Prostate gland (tissue), 2 donors: ENCODE data around the gene WIF1. TPM values are rescaled to one million over a fixed set of nuclear protein-coding genes. Genes with fewer than 3 reads are reported as not detected.

Experiments used
- DNase-seq: peaks from one replicate; pipeline ENCODE4 v3.0.0-alpha.2; 2019; ENCODE audit warnings: low spot score
- H3K27ac ChIP-seq, 2 donors: fragments of 200-600 bp; sonication (generic); 2 replicates each; pipeline ENCODE4 v1.5.1; 2017 to 2019
- H3K27me3 ChIP-seq: fragments of 200-600 bp; sonication (generic); replicated peaks from 2 replicates; pipeline ENCODE4 v1.5.1; 2019; ENCODE audit not compliant: insufficient read depth
- H3K36me3 ChIP-seq, 2 donors: fragments of 200-600 bp; sonication (generic); 1 replicate in 1 of 2; 2 replicates in 1 of 2; pipeline versions ENCODE4 v1.5.1 to v1.8.1; 2017 to 2019
- H3K4me1 ChIP-seq: fragments of 200-600 bp; sonication (generic); replicated peaks from 2 replicates; pipeline ENCODE4 v1.5.1; 2019
- H3K4me3 ChIP-seq, 2 donors: fragments of 200-600 bp; sonication (generic); 2 replicates each; pipeline ENCODE4 v1.5.1; 2017 to 2019
- H3K9me3 ChIP-seq: fragments of 200-600 bp; sonication (generic); 2 replicates; pipeline ENCODE4 v1.5.1; 2017
- CTCF ChIP-seq, 4 experiments: fragments of 200-600 bp in 2 of 4; fragments of 450-650 bp in 2 of 4; sonication (generic) in 2 of 4; IDR thresholded peaks; 1 replicate in 3 of 4; 2 replicates in 1 of 4; pipeline ENCODE4 v1.5.1; 2016 to 2019; ENCODE audit warnings: antibody characterized with exemption in 4 of 4, mild to moderate bottlenecking in 2 of 4, moderate library complexity in 2 of 4
- POLR2A ChIP-seq: fragments of 450-650 bp; IDR thresholded peaks from one replicate; pipeline ENCODE4 v1.6.1; 2016; ENCODE audit warnings: antibody characterized with exemption, mild to moderate bottlenecking
- POLR2AphosphoS5 ChIP-seq: sonication (generic); formaldehyde crosslinking; IDR thresholded peaks from one replicate; pipeline ENCODE4 v1.6.1; 2017; ENCODE audit warnings: antibody characterized with exemption
- WGBS: methylation state at CpG from one replicate; pipeline ENCODE4 v1.1.5; 2018; 5-methylcytosine and 5-hydroxymethylcytosine counted together
- intact Hi-C: fragments of 100-400 bp; cut with DNase I; formaldehyde crosslinking; loops from one replicate; pipeline ENCODE4 v1.14.2; 2022
- total RNA-seq, 2 donors: library from RNA; depleted of rRNA; stranded (reverse); fragments of >200 nt; gene quantifications; one replicate each; pipeline ENCODE4 v1.1.0, GENCODE V29; 2016

The WIF1 gene
- total RNA-seq, 2 donors from 2014 or later: 6.8 to 45.8 TPM

DNA sequence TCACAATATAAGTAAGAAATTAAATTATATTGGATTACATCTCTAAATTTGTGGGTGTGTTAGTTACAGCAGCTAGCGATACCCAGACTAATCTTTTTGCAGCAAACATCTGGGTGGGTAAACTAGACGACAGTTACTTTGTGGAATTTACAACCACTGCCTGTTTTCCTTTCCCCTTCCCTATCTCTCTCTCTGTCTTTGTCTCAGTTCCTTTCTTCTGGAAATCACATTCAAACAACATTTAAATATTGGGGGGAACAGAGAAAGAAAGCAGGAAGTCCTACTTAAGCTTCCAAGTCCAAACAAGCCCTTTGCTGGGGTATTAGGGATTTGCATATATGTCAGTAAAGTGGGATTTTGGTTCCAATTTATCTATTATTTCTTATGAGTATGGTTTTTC, 97.6 kb downstream of the WIF1 start:
- 60% methylated on average over 2 of the region's 2 CpGs for WGBS
- Histone ChIP-seq H3K27me3 (no peaks in the 10 kb centered on the region), H3K4me3 (no peak overlapping the region), H3K36me3 (no peaks in the 10 kb centered on the region), H3K9me3 (no peaks in the 10 kb centered on the region), H3K27ac (no peak overlapping the region), H3K4me1 (no peaks in the 10 kb centered on the region)
- intact Hi-C loops: no loop called here
- DNase-seq: no peak
- TF ChIP-seq POLR2AphosphoS5 (no peak), POLR2A (no peak), CTCF (IDR thresholded peaks at IDR 0.05) (no peak)

- no peaks in the 10 kb centered on the region for H3K27me3 ChIP-seq
- H3K27ac ChIP-seq: no peak overlapping the region
- intact Hi-C loops: no loop called here
- 10% methylated on average over 1 of the region's 1 CpG for WGBS
- TF ChIP-seq POLR2A (no peak), CTCF (IDR thresholded peaks at IDR 0.05) (no peak), POLR2AphosphoS5 (no peak)
- H3K9me3 ChIP-seq: no peaks in the 10 kb centered on the region
- H3K4me1 ChIP-seq: no peaks in the 10 kb centered on the region
- no peak for DNase-seq
- no peak overlapping the region for H3K4me3 ChIP-seq
- no peaks in the 10 kb centered on the region for H3K36me3 ChIP-seq
These were observed 98.1 kb downstream of the WIF1 start for GRCh38 chr12:65022960-65023359.

DNA sequence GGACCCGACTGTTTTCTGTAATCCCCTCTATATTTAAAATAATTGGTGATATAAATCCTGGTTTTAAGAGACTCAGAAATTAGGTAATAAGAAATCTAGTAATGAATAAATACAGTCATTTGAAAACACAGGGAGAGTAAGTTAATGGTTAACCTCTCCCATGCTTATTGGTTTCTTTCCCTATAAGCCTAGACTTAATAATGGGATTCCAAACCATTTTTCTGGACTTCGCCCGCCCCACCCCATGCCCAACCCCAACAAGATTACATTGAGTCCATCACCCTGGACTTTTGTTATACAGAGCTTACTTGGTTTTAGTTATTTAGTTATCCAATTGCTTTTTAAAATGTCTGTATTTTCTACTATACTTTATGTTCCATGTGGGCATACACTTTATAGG, 98.7 kb downstream of the WIF1 start:
- DNase-seq: no peak
- 82% methylated on average over 3 of the region's 3 CpGs for WGBS
- H3K9me3 ChIP-seq: no peaks in the 10 kb centered on the region
- no peak overlapping the region for H3K4me3 ChIP-seq
- no peak overlapping the region for H3K27ac ChIP-seq
- H3K27me3 ChIP-seq: no peaks in the 10 kb centered on the region
- intact Hi-C loops: no loop called here
- TF ChIP-seq CTCF (IDR thresholded peaks at IDR 0.05): no peak
- TF ChIP-seq POLR2AphosphoS5: no peak
- TF ChIP-seq POLR2A: no peak
- H3K36me3 ChIP-seq: no peaks in the 10 kb centered on the region
- no peaks in the 10 kb centered on the region for H3K4me1 ChIP-seq

- H3K27me3 ChIP-seq: no peaks in the 10 kb centered on the region
- no peak overlapping the region for H3K4me3 ChIP-seq
- 61% methylated on average over 4 of the region's 4 CpGs for WGBS
- no peak overlapping the region for H3K27ac ChIP-seq
- no peaks in the 10 kb centered on the region for H3K9me3 ChIP-seq
- no peaks in the 10 kb centered on the region for H3K36me3 ChIP-seq
- intact Hi-C loops: no loop called here
- no peak for DNase-seq
- no peak for TF ChIP-seq POLR2A
- no peaks in the 10 kb centered on the region for H3K4me1 ChIP-seq
These were observed 101.3 kb downstream of the WIF1 start for GRCh38 chr12:65019696-65020234.

DNA sequence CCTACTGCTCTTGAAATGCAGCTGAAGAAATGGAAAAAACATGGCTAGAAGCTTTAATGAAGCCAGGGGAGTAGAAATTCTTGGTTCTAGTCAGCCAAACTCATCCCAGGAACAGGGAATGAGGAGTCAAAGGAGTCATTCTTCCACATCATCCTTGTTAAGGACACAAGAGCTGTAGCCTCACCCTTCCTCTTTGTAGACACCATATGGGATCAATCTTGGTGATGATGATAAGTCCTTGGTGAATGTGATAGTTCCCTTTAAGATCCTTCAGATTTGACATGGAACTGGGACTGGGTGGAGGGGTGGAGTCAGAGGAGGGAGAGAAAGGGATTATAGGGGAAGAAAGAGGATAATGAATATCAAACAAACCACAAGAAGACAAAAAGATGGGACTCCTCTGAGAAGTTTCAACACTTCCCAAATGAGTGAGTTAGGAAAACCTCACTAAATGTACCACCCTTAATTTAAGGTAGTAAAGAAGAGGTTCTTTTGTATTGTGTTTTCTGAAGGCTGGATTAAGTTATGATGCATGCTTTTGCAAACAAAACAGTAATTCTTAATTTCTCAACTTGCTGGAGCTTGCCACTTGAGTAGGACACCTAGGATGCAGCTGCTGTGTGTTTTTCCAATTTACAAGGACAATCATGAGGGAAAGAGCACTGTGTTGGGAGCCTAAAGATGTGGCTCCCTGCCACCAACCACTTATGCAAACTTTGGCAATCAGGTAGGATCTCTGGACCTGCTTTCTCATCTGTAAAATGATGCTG, 104.0 kb downstream of the WIF1 start:
- no peaks in the 10 kb centered on the region for H3K36me3 ChIP-seq
- H3K27ac ChIP-seq: no peak overlapping the region
- H3K4me3 ChIP-seq: no peak overlapping the region
- H3K27me3 ChIP-seq: no peaks in the 10 kb centered on the region
- H3K4me1 ChIP-seq: no peaks in the 10 kb centered on the region
- no peak for DNase-seq
- intact Hi-C loops: no loop called here
- TF ChIP-seq POLR2A (no peak), POLR2AphosphoS5 (no peak), CTCF (IDR thresholded peaks at IDR 0.05) (no peak)
- H3K9me3 ChIP-seq: no peaks in the 10 kb centered on the region
